Stimulated activated memory B cell treated with anti-CD40 and anti-IgM and Interleukin-4, amounts not matched to agents 10 μg/mL and 1 μg/mL and 100 μg/mL, for 72 hours (primary cell): ENCODE data around the gene EFHC1.
A peak's percentile ranks its signal among the peaks of the same experiment; 100 is the strongest.

ENCODE experiments used
- ATAC-seq: fragments of 150-1000 bp; cut with Tn5 transposase; 2 replicates; pipeline ENCODE4 v1.10.0; 2021
- H3K27ac Mint-ChIP-seq: one replicate; pipeline ENCODE4 v1.8.0; 2022; ENCODE audit warnings: mild to moderate bottlenecking, mixed read lengths
- H3K27me3 Mint-ChIP-seq: one replicate; pipeline ENCODE4 v1.8.0; 2022; ENCODE audit warnings: mixed read lengths
- H3K36me3 Mint-ChIP-seq: one replicate; pipeline ENCODE4 v1.8.0; 2022; ENCODE audit warnings: mixed read lengths
- H3K4me1 Mint-ChIP-seq: one replicate; pipeline ENCODE4 v1.8.0; 2022; ENCODE audit warnings: mixed read lengths
- H3K4me3 Mint-ChIP-seq: one replicate; pipeline ENCODE4 v1.8.0; 2022; ENCODE audit warnings: mild to moderate bottlenecking, moderate library complexity, mixed read lengths
- H3K9me3 Mint-ChIP-seq: one replicate; pipeline ENCODE4 v1.8.0; 2022; ENCODE audit warnings: mixed read lengths

Gene EFHC1

GRCh38 chr6:52389626-52390360 is 30.3 kb upstream of the EFHC1 start:
- Mint-ChIP-seq H3K4me1 (peaks cover 46% of the 10 kb centered on the region), H3K4me3 (peak overlapping the region; percentile 51)

DNA sequence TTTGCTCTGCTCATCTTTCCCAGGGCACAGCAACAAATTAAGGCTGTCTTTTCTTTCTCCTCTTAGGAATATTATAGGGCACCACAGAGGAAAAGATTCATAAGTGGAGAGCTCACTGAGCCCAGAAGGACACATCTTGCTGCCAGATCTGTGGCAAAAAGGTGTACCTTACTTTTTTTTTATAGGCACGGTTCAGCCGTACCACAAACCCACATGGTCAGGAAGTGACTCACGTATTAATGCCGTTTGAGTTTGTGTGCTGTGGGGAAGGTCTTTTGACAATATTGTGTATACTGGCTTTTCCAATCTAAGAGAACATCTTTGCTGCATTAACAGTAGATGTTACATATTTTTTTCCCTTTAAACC is 29.8 kb upstream of the EFHC1 start:
- peak overlapping the region; percentile 82 for H3K27ac Mint-ChIP-seq
- H3K27me3 Mint-ChIP-seq = no peaks in the 10 kb centered on the region
- peak; percentile 82 for ATAC-seq
- H3K4me3 Mint-ChIP-seq = peak overlapping the region; percentile 51
- H3K4me1 Mint-ChIP-seq = peaks cover 41% of the 10 kb centered on the region
- no peaks in the 10 kb centered on the region for H3K36me3 Mint-ChIP-seq
- no peaks in the 10 kb centered on the region for H3K9me3 Mint-ChIP-seq

More at GRCh38 chr6:52389626-52390360, 30.3 kb upstream of the EFHC1 start:
- H3K27ac Mint-ChIP-seq = peak overlapping the region; percentile 82
- ATAC-seq = peak; percentile 65
- H3K27me3 Mint-ChIP-seq = no peaks in the 10 kb centered on the region
- no peaks in the 10 kb centered on the region for H3K36me3 Mint-ChIP-seq
- no peaks in the 10 kb centered on the region for H3K9me3 Mint-ChIP-seq

DNA sequence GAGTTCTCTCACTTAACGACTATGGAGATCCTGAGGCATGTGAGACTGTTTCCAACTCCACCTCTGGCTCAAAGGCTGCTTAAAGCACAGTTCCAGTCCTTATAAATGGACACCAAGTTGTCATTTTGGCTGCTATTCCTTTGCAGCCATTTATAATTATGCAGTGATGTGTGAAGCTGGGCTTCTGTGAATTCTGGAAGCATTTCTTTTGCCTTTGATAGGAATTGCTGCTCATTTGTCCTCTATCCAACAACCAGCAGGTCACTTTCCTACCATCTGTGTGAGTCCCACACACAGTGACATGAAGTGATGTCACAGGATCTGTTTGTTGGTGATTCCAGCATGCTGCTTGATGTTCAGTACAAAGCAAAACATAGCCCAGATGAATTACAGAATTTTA is 28.5 kb upstream of the EFHC1 start:
- H3K27ac Mint-ChIP-seq = no peak overlapping the region
- H3K9me3 Mint-ChIP-seq = no peaks in the 10 kb centered on the region
- H3K4me1 Mint-ChIP-seq = peaks cover 47% of the 10 kb centered on the region
- H3K36me3 Mint-ChIP-seq = no peaks in the 10 kb centered on the region
- no peaks in the 10 kb centered on the region for H3K27me3 Mint-ChIP-seq
- no peak for ATAC-seq
- H3K4me3 Mint-ChIP-seq = no peak overlapping the region

DNA sequence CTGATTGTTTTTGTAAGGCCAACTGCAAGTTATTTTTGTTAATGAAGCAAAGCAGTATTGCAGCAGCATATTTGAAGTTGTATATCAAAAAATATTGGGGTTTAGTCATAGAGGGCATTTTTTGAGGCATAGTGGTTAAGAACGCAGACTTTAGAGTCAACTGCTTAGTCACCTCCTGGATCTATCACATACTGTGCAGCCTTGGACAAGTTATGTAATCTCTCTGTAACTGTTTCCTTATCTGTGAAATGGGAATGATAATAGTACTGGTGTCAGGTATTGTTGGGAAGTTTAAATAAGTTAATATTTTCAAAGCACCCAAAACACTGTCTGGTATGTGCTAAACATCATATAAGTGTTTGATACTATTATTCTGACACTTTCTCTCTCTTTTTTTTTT is 27.2 kb upstream of the EFHC1 start:
- Mint-ChIP-seq H3K27me3 (no peaks in the 10 kb centered on the region), H3K9me3 (no peaks in the 10 kb centered on the region), H3K4me1 (peaks cover 60% of the 10 kb centered on the region), H3K36me3 (no peaks in the 10 kb centered on the region), H3K4me3 (no peak overlapping the region), H3K27ac (no peak overlapping the region)
- no peak for ATAC-seq

GRCh38 chr6:52393780-52394179 is 26.4 kb upstream of the EFHC1 start:
- Mint-ChIP-seq H3K27ac (peak overlapping the region; percentile 51), H3K4me1 (peaks cover 62% of the 10 kb centered on the region), H3K36me3 (no peaks in the 10 kb centered on the region), H3K9me3 (no peaks in the 10 kb centered on the region), H3K27me3 (no peaks in the 10 kb centered on the region), H3K4me3 (no peak overlapping the region)
- ATAC-seq = no peak

DNA sequence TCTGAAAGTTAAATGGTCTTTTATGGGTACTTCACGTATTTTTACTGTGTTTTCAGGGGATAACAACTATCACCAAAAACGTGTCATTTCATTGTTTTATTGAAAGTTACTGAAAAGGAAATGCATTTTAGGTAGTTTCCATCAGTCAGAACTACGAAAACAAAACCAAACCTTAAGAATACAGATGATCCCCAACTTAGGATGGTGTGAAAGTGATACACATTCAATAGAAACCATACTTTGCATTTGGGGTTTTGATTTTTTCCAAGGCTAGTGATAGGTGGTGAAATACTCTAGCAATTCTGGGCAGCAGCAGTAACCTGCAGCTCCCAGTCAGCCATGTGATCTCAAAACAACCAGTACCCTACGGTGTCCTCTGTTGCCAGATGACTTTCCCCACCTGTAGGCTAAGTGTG is 25.9 kb upstream of the EFHC1 start:
- ATAC-seq = peak; percentile 67
- Mint-ChIP-seq H3K27ac (peak overlapping the region; percentile 51), H3K36me3 (no peaks in the 10 kb centered on the region), H3K27me3 (no peaks in the 10 kb centered on the region), H3K4me3 (no peak overlapping the region), H3K4me1 (peaks cover 59% of the 10 kb centered on the region), H3K9me3 (no peaks in the 10 kb centered on the region)

DNA sequence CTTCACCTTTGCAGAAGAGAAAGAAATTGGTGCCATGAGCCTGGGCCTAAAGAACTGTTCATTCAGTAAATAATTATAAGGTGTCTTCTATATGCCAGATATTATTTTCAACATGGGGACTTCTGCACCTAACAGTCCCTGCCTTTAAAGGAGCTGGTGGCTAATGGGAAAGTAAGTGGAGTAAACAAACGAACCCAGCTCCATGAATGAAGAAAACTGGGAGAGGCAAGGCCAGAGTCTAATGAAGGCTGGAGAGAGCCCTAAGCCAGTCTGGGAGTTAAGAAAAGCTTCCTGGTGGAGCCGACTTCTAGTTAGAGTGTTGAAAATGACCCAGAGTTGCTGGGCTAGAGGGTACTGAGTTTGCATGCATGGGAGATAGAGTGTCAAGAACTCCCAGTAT is 24.2 kb upstream of the EFHC1 start:
- peaks cover 51% of the 10 kb centered on the region for H3K4me1 Mint-ChIP-seq
- ATAC-seq = no peak
- no peaks in the 10 kb centered on the region for H3K36me3 Mint-ChIP-seq
- H3K4me3 Mint-ChIP-seq = no peak overlapping the region
- no peak overlapping the region for H3K27ac Mint-ChIP-seq
- H3K27me3 Mint-ChIP-seq = no peaks in the 10 kb centered on the region
- no peaks in the 10 kb centered on the region for H3K9me3 Mint-ChIP-seq

DNA sequence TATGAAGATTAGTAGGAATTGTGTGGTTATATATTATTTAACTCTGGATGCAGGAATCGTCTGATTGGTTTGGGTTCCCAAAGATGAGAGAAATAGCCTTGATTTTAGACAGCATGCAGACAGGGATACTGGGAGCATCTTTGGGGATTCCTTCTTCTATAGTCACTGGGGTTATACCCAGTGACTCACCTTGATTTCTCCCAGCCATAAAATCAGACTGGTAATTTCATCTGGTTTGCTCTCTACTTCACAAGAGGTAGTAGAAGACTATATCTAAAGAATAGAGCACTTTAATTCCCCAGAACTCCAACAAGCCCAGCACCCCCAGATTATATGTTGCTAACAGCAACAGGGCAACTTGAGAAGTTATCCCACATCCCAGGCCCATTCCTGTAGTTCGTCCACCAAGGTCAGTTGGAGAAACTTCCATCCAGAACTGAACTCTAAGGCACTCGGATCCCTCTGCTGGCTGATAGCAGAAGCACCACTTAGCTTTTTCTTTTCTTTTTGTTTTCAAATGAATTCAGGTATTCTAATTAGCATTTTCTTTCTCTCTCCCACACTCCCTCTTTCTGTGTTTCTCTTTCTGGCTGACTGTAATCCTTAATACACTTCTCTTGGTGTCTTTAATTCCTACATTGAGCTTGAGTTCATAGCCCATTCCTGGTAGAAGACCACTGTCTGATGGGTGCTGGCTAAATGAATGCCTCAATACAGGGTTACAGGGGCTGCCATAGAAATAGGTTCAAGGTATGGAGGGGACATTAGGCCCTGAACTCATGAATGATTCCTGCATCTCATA is 20.4 kb upstream of the EFHC1 start:
- Mint-ChIP-seq H3K27me3 (no peaks in the 10 kb centered on the region), H3K36me3 (peaks cover 13% of the 10 kb centered on the region), H3K4me3 (no peak overlapping the region), H3K4me1 (peaks cover 32% of the 10 kb centered on the region), H3K9me3 (no peaks in the 10 kb centered on the region), H3K27ac (no peak overlapping the region)
- ATAC-seq = no peak

DNA sequence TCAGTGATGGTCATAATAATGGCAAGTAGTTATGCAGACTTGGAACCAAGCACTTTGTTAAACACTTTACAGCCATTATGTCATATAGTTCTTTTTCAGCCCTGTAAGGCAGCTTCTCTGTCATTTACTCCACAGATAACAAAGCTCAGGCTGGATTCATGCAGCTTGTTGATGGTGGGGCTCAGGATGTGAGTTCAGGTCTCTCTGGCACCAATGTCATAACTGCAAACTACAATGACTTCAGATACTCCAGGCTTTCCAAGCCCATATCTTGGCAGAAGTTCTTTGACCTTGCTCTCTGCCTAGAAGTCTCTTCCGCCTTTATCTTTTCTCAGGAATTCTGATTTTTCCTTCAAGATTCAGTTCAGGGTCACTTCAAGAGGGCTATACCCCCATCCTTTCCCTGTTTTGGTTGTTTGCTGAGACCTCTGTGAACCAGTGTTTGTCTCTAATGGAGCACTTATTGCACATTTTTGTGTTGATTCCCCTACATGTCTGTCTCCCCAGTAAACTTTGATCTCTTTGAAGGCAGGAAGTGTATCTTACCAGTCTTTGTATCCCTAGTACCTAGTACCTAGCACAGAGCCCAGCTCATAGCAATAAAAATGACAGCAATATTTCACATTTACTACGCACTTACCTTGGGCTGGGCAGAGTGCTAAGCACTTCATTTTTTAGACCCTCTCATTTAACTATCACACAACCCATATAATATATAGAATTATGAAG is 19.7 kb upstream of the EFHC1 start:
- H3K4me1 Mint-ChIP-seq = peaks cover 32% of the 10 kb centered on the region
- peaks cover 13% of the 10 kb centered on the region for H3K36me3 Mint-ChIP-seq
- peak overlapping the region; percentile 41 for H3K27ac Mint-ChIP-seq
- ATAC-seq = no peak
- no peaks in the 10 kb centered on the region for H3K27me3 Mint-ChIP-seq
- no peak overlapping the region for H3K4me3 Mint-ChIP-seq
- no peaks in the 10 kb centered on the region for H3K9me3 Mint-ChIP-seq

DNA sequence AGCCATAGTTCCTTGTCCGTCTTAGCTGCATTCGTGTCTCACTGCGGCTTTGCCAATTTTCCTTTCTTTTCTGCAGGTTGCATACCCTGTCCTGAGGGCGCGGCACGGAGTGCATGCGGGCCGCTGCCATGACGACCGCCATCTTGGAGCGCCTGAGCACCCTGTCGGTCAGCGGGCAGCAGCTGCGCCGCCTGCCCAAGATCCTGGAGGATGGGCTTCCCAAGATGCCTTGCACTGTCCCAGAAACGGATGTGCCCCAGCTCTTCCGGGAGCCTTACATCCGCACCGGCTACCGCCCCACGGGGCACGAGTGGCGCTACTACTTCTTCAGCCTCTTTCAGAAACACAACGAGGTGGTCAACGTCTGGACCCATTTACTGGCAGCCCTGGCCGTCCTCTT is 17.1 kb upstream of the EFHC1 start:
- Mint-ChIP-seq H3K36me3 (peaks cover 13% of the 10 kb centered on the region), H3K4me3 (no peak overlapping the region), H3K4me1 (peaks cover 9% of the 10 kb centered on the region), H3K9me3 (no peaks in the 10 kb centered on the region), H3K27me3 (no peaks in the 10 kb centered on the region), H3K27ac (no peak overlapping the region)
- ATAC-seq = no peak

DNA sequence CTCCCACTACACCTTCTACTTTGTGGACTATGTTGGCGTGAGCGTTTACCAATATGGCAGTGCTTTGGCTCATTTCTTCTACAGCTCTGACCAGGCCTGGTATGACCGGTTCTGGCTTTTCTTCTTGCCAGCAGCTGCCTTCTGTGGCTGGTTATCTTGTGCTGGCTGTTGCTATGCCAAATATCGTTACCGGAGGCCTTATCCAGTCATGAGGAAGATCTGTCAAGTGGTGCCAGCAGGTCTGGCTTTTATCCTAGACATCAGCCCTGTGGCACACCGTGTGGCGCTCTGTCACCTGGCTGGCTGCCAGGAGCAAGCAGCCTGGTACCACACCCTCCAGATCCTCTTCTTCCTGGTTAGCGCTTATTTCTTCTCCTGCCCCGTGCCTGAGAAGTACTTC is 16.5 kb upstream of the EFHC1 start:
- Mint-ChIP-seq H3K9me3 (no peaks in the 10 kb centered on the region), H3K27me3 (no peaks in the 10 kb centered on the region), H3K4me1 (peaks cover 9% of the 10 kb centered on the region), H3K36me3 (peaks cover 13% of the 10 kb centered on the region), H3K4me3 (no peak overlapping the region), H3K27ac (no peak overlapping the region)
- ATAC-seq = no peak

GRCh38 chr6:52405243-52405642 is 14.9 kb upstream of the EFHC1 start:
- H3K27me3 Mint-ChIP-seq = no peaks in the 10 kb centered on the region
- H3K27ac Mint-ChIP-seq = no peak overlapping the region
- H3K4me1 Mint-ChIP-seq = peaks cover under 1% of the 10 kb centered on the region
- no peak for ATAC-seq
- no peaks in the 10 kb centered on the region for H3K9me3 Mint-ChIP-seq
- H3K4me3 Mint-ChIP-seq = no peak overlapping the region
- H3K36me3 Mint-ChIP-seq = peaks cover 13% of the 10 kb centered on the region

- H3K27ac Mint-ChIP-seq = no peak overlapping the region
- no peaks in the 10 kb centered on the region for H3K4me1 Mint-ChIP-seq
- H3K27me3 Mint-ChIP-seq = no peaks in the 10 kb centered on the region
- no peak overlapping the region for H3K4me3 Mint-ChIP-seq
- no peak for ATAC-seq
- H3K9me3 Mint-ChIP-seq = no peaks in the 10 kb centered on the region
- peaks cover 13% of the 10 kb centered on the region for H3K36me3 Mint-ChIP-seq
Measured at GRCh38 chr6:52407467-52407866, 12.7 kb upstream of the EFHC1 start.

DNA sequence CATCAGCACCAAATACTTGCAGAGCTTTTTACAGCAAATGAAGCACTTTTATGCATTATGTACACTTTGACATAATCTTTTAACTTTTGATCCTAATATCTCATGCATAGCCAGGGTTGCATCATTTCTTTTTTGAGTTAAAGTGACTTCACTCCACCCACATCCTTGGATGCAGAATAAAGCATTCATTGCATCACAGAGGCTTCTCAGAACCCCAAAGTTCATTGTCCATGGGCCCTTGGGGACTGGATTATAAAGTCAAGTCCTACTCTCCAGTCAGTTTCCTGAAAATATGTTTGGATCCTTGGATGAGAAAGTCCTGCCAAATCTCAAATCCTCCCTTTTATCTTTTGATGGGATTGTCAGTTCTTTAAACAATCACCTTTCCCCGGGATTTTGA is 10.6 kb upstream of the EFHC1 start:
- H3K27ac Mint-ChIP-seq = no peak overlapping the region
- H3K27me3 Mint-ChIP-seq = no peaks in the 10 kb centered on the region
- ATAC-seq = no peak
- no peaks in the 10 kb centered on the region for H3K36me3 Mint-ChIP-seq
- H3K9me3 Mint-ChIP-seq = no peaks in the 10 kb centered on the region
- no peaks in the 10 kb centered on the region for H3K4me1 Mint-ChIP-seq
- H3K4me3 Mint-ChIP-seq = no peak overlapping the region

DNA sequence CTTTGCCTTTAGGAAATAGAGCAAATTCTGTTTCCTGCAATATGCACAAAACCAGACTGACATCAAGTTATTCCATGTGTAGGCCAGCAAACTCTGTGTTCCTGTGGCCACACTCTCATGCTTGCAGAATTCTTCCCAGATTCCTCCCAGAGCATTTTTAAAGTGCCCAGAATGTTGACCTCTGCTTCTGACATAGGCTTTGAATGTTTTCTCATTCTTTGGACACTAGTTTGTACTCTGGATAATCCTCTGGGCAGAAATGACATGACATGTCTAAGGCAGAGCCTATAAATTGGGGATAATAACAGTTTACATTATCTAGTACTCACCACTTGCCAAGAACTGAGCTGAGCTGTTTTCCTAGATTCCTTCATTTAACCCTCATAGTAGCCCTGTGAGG is 9.2 kb upstream of the EFHC1 start:
- no peaks in the 10 kb centered on the region for H3K27me3 Mint-ChIP-seq
- no peaks in the 10 kb centered on the region for H3K4me1 Mint-ChIP-seq
- no peaks in the 10 kb centered on the region for H3K9me3 Mint-ChIP-seq
- no peaks in the 10 kb centered on the region for H3K36me3 Mint-ChIP-seq
- no peak overlapping the region for H3K4me3 Mint-ChIP-seq
- no peak overlapping the region for H3K27ac Mint-ChIP-seq
- no peak for ATAC-seq
